ENCODE data around the gene SHANK2.
A peak's percentile ranks its signal among the peaks of the same experiment; 100 is the strongest.

Gene SHANK2

GRCh38 chr11:71221201-71221600 is 31.2 kb downstream of the SHANK2 start:
- no peak for DNase-seq (ENCODE audit: low read depth)
- TF ChIP-seq, protein P1, sequence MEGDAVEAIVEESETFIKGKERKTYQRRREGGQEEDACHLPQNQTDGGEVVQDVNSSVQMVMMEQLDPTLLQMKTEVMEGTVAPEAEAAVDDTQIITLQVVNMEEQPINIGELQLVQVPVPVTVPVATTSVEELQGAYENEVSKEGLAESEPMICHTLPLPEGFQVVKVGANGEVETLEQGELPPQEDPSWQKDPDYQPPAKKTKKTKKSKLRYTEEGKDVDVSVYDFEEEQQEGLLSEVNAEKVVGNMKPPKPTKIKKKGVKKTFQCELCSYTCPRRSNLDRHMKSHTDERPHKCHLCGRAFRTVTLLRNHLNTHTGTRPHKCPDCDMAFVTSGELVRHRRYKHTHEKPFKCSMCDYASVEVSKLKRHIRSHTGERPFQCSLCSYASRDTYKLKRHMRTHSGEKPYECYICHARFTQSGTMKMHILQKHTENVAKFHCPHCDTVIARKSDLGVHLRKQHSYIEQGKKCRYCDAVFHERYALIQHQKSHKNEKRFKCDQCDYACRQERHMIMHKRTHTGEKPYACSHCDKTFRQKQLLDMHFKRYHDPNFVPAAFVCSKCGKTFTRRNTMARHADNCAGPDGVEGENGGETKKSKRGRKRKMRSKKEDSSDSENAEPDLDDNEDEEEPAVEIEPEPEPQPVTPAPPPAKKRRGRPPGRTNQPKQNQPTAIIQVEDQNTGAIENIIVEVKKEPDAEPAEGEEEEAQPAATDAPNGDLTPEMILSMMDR (conservative IDR thresholded peaks at IDR 0.05; ENCODE audit: low read depth, low read length): no peak

GRCh38 chr11:71218789-71219499 is 33.4 kb downstream of the SHANK2 start:
- no peak overlapping the region for H3K4me3 ChIP-seq (ENCODE audit: low read depth, low read length)
- DNase-seq (ENCODE audit: low read depth): no peak
- TF ChIP-seq, protein P1 (conservative IDR thresholded peaks at IDR 0.05; ENCODE audit: low read depth, low read length): no peak

More at GRCh38 chr11:71221201-71221600, 31.2 kb downstream of the SHANK2 start:
- no peak overlapping the region for H3K4me3 ChIP-seq (ENCODE audit: low read depth, low read length)

- no peak overlapping the region for H3K4me3 ChIP-seq (ENCODE audit: low read depth, low read length)
- TF ChIP-seq, protein P1 (conservative IDR thresholded peaks at IDR 0.05; ENCODE audit: low read depth, low read length): no peak
- no peak for DNase-seq (ENCODE audit: low read depth)
Observed at GRCh38 chr11:71215425-71215965, 36.9 kb downstream of the SHANK2 start.

DNA sequence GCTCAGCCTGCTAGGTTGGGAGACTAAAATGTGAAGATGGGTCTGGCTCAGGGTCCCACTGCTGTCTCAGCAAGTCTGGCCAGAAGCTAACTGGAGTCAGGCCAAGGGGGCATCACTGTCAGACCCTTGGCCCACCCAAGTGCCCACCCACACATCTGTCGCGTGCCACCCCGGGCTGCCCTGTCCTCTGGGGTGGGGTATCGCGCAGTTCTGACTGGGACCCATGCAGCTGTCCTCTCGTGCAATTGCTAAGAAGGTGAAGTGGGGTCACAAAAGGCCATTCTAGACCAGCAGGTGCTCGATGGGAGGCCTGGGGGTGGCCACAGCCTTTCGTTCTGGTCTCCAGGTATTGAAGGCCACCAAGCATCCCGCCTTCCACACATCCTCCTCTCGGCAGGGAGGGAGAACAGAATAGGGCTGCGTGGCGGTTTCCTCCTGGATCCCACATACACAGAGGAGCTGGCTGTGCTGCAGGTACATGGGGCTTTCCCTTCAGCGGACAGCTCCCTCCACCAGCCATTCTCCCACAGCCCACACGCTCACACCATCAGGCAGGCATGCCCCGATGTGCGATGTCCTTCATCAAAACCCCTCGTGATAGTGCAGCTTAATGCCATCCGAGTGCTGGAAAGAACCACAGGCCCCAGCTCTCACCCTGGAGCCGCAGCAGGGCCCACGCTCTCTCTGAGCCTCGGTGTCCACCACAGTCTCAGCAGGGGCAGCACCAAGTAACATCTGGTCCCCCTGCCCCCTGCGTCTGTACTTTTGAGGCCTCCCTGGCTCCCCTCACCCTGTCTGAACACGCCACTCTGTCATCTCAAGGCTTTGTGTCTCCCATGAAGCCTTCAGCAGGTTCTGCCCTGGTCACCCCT is 37.6 kb downstream of the SHANK2 start:
- no peak overlapping the region for H3K4me3 ChIP-seq (ENCODE audit: low read depth, low read length)
- DNase-seq (ENCODE audit: low read depth): no peak
- TF ChIP-seq, protein P1 (conservative IDR thresholded peaks at IDR 0.05; ENCODE audit: low read depth, low read length): no peak

DNA sequence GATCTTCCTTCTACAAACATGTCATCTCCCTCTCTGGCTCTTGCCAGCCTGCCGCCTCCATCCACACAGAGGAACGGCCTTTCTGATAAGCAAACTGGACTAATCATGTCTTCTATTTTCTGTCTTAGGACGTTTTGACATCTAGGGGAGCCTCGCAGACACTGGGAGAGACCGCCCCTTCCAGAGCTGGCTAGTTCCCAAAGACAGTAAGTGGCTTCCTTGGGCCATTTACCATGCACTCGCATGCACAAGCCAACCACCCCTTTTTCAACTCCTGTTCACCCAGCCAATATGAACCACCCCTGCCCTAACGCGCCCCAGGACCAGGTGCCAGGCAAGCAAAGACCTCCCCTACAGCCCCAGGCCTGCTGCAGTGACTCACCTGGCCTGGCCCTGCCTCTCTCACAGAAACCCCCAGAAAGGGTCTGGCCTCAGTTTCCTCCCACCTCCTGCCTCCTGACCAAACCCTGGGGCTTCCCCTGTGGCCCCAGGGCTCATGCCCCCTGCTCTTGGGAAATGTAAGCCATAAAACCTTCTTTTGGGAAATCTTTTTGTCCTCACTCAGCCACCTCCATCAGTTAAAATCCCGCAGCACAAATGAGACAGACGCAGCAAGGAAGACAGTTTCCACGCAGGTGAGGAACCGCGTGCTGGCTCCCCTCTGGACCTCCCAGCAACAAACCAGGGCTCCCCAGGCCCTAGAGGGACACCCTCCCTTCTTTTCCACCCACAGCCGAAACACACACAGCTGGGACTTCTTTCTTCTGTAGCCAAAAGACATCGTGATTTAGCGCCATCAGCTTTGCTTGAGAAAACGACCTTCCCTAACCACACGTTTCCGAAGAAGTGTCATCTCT is 38.5 kb downstream of the SHANK2 start:
- no peak for DNase-seq (ENCODE audit: low read depth)
- H3K4me3 ChIP-seq (ENCODE audit: low read depth, low read length): no peak overlapping the region
- TF ChIP-seq, protein P1 (conservative IDR thresholded peaks at IDR 0.05; ENCODE audit: low read depth, low read length): no peak

GRCh38 chr11:71212871-71213559 is 39.4 kb downstream of the SHANK2 start:
- TF ChIP-seq, protein P1 (conservative IDR thresholded peaks at IDR 0.05; ENCODE audit: low read depth, low read length): no peak
- DNase-seq (ENCODE audit: low read depth): peak; percentile 2

More at GRCh38 chr11:71212871-71213559, 39.4 kb downstream of the SHANK2 start:
- H3K4me3 ChIP-seq (ENCODE audit: low read depth, low read length): no peak overlapping the region

Data from choroid plexus epithelial cell (primary cell).